HG03097 (cell line): ENCODE results near the gene ST8SIA6.

Experiments
- ATAC-seq: cut with Tn5 transposase; IDR thresholded peaks from one replicate; pipeline ENCODE4 v1.9.1; 2021; ENCODE audit not compliant: unreplicated experiment, low FRiP score

Gene ST8SIA6

GRCh38 chr10:17278607-17279240 lies 175.7 kb downstream of the ST8SIA6 start:
- no peak for ATAC-seq

- no peak for ATAC-seq
Observed at GRCh38 chr10:17276756-17277424, 177.5 kb downstream of the ST8SIA6 start.

- no peak for ATAC-seq
Observed at GRCh38 chr10:17273403-17273802, 181.0 kb downstream of the ST8SIA6 start.

GRCh38 chr10:17272648-17273047 lies 181.7 kb downstream of the ST8SIA6 start:
- no peak for ATAC-seq
